ENCODE results near the gene ZNF236. TPM values are rescaled to one million over a fixed set of nuclear protein-coding genes. Genes with fewer than 3 reads are reported as not detected.

ZNF236 gene
- total and polyA plus RNA-seq, 2 experiments from 2014 or later: 7.4 to 8.2 TPM

GRCh38 chr18:76997951-76998808 lies 175.8 kb downstream of the ZNF236 start:
- Histone ChIP-seq H4K20me1 (ENCODE audit: insufficient read depth, poor library complexity, severe bottlenecking) (no peaks in the 10 kb centered on the region), H3K4me2 (no peak overlapping the region), H2AFZ (no peak overlapping the region), H3K9me2 (replicated peaks; ENCODE audit: insufficient read depth) (no peaks in the 10 kb centered on the region), H3K9me3 (ENCODE audit: low read depth) (no peaks in the 10 kb centered on the region), H3K4me1 (ENCODE audit: insufficient read depth) (peaks cover 9% of the 10 kb centered on the region), H3K36me3 (replicated peaks; ENCODE audit: insufficient read depth, low read depth) (no peaks in the 10 kb centered on the region), H3K27me3 (no peaks in the 10 kb centered on the region), H3K27ac (no peak overlapping the region), H3K4me3 (no peak overlapping the region), H3K79me2 (no peaks in the 10 kb centered on the region)
- no peak for TF ChIP-seq CTCF (IDR thresholded peaks at IDR 0.05; ENCODE audit: poor library complexity)
- no peak for TF ChIP-seq EZH2 (IDR thresholded peaks at IDR 0.05; ENCODE audit: borderline replicate concordance)
- no peak for TF ChIP-seq EZH2phosphoT487 (IDR thresholded peaks at IDR 0.05; ENCODE audit: low read depth, severe bottlenecking, unreplicated experiment)
- WGBS (ENCODE audit: low lambda C conversion rate, missing lambda C conversion rate): 91% methylated on average over 35 of the region's 38 CpGs
- DNase-seq (ENCODE audit: low spot score): no peak

DNA sequence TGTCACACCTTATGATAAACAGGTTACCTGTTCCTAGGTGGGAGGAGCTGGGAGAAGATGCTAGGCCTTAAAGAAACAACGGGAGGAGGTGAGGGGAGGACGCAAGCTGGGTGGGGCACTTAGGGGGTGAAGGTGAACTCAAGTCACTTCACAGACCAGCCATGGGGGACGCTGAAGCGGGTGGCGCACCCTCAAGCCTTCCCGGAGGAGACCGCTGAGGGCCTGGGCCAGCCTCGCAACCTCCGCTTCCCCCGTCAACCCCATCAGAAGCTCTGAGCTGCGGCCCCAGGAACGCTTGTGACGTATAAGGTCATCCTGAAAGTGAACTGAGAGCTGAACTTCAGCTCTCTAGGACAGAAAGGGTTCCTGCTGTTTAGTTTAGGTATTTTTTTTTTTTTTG lies 176.7 kb downstream of the ZNF236 start:
- Histone ChIP-seq H3K4me2 (no peak overlapping the region), H3K9me3 (ENCODE audit: low read depth) (no peaks in the 10 kb centered on the region), H3K4me3 (no peak overlapping the region), H3K9me2 (replicated peaks; ENCODE audit: insufficient read depth) (no peaks in the 10 kb centered on the region), H3K79me2 (no peaks in the 10 kb centered on the region), H3K27ac (no peak overlapping the region), H3K27me3 (no peaks in the 10 kb centered on the region), H3K4me1 (ENCODE audit: insufficient read depth) (peaks cover 3% of the 10 kb centered on the region), H3K36me3 (replicated peaks; ENCODE audit: insufficient read depth, low read depth) (no peaks in the 10 kb centered on the region), H4K20me1 (ENCODE audit: insufficient read depth, poor library complexity, severe bottlenecking) (no peaks in the 10 kb centered on the region), H2AFZ (no peak overlapping the region)
- 88% methylated on average over 13 of the region's 13 CpGs for WGBS (ENCODE audit: low lambda C conversion rate, missing lambda C conversion rate)
- TF ChIP-seq EZH2phosphoT487 (IDR thresholded peaks at IDR 0.05; ENCODE audit: low read depth, severe bottlenecking, unreplicated experiment) (no peak), CTCF (IDR thresholded peaks at IDR 0.05; ENCODE audit: poor library complexity) (no peak), EZH2 (IDR thresholded peaks at IDR 0.05; ENCODE audit: borderline replicate concordance) (no peak)
- no peak for DNase-seq (ENCODE audit: low spot score)

DNA sequence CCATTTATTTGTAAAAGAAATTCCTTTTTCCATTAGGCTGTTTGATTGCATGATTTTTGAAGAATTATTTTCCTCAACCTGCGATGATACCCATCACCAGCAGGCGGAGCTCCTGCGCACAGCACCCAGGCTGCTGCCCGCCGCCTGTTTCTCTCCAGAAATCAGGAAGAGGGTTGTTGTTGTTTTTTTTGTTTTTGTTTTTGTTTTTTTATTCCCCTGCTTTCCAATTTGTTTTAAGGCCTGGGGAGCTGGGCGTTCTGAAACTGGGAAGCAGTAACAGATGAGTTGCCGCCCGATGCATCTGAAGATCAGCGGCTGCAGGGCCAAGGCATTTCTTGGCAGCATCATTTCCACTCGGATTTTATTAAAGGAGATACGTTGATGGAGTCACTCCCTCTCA lies 178.2 kb downstream of the ZNF236 start:
- Histone ChIP-seq H3K4me2 (peak overlapping the region; percentile 58), H2AFZ (no peak overlapping the region), H3K36me3 (replicated peaks; ENCODE audit: insufficient read depth, low read depth) (no peaks in the 10 kb centered on the region), H3K27ac (no peak overlapping the region), H3K79me2 (no peaks in the 10 kb centered on the region), H4K20me1 (ENCODE audit: insufficient read depth, poor library complexity, severe bottlenecking) (no peaks in the 10 kb centered on the region), H3K27me3 (no peaks in the 10 kb centered on the region), H3K9me2 (replicated peaks; ENCODE audit: insufficient read depth) (no peaks in the 10 kb centered on the region), H3K4me3 (no peak overlapping the region), H3K4me1 (ENCODE audit: insufficient read depth) (peaks cover 3% of the 10 kb centered on the region), H3K9me3 (ENCODE audit: low read depth) (no peaks in the 10 kb centered on the region)
- peak; percentile 69 for DNase-seq (ENCODE audit: low spot score)
- WGBS (ENCODE audit: low lambda C conversion rate, missing lambda C conversion rate): 37% methylated on average over 11 of the region's 11 CpGs
- TF ChIP-seq EZH2 (IDR thresholded peaks at IDR 0.05; ENCODE audit: borderline replicate concordance): no peak
- peak; percentile 96 for TF ChIP-seq CTCF (IDR thresholded peaks at IDR 0.05; ENCODE audit: poor library complexity)
- TF ChIP-seq EZH2phosphoT487 (IDR thresholded peaks at IDR 0.05; ENCODE audit: low read depth, severe bottlenecking, unreplicated experiment): no peak
